A673 (cell line): Measurements from ENCODE around the gene NUDT13. TPM values are rescaled to one million over a fixed set of nuclear protein-coding genes. Genes with fewer than 3 reads are reported as not detected.

ENCODE experiments used
- BruUV-seq: library from RNA; stranded (reverse); fragments of 400-500 nt; replicated peaks from 2 replicates; lab custom pipeline; 2021; lab: Mats Ljungman, UMichigan
- CTCF ChIA-PET: fragments of 300-600 bp; sonication (Branson Sonifier 250); formaldehyde crosslinking; loops from one replicate; lab custom pipeline; 2022; ENCODE audit warnings: antibody characterized with exemption; lab: Charles Lee
- POLR2A ChIA-PET: fragments of 300-600 bp; sonication (Branson Sonifier 250); formaldehyde crosslinking; loops from one replicate; lab custom pipeline; 2022; ENCODE audit warnings: antibody characterized with exemption; ENCODE audit not compliant: low non-redundant PET; lab: Charles Lee
- DNase-seq: peaks from one replicate; pipeline ENCODE4 v3.0.0-alpha.2; 2015; ENCODE audit warnings: low spot score
- H3K27ac ChIP-seq: fragments of 200-600 bp; sonication (generic); 2 replicates; pipeline ENCODE4 v1.5.1; 2016; ENCODE audit warnings: mixed run types, low read depth, mild to moderate bottlenecking, mixed read lengths, antibody characterized with exemption, low read length; ENCODE audit not compliant: poor library complexity, severe bottlenecking
- H3K27me3 ChIP-seq: fragments of 200-600 bp; sonication (generic); replicated peaks from 2 replicates; pipeline ENCODE4 v1.6.1; 2017; ENCODE audit warnings: mixed run types, low read depth, mild to moderate bottlenecking, mixed read lengths, antibody characterized with exemption, low read length; ENCODE audit not compliant: insufficient read depth, poor library complexity
- H3K36me3 ChIP-seq: fragments of 200-600 bp; sonication (generic); 2 replicates; pipeline ENCODE4 v1.6.1; 2016; ENCODE audit warnings: mixed run types, mild to moderate bottlenecking, mixed read lengths, antibody characterized with exemption, low read length; ENCODE audit not compliant: insufficient read depth, poor library complexity, severe bottlenecking
- H3K4me1 ChIP-seq: fragments of 200-600 bp; sonication (generic); 2 replicates; pipeline ENCODE4 v1.6.1; 2017; ENCODE audit warnings: mixed run types, mild to moderate bottlenecking, mixed read lengths, antibody characterized with exemption, low read length; ENCODE audit not compliant: insufficient read depth, poor library complexity, severe bottlenecking
- H3K4me3 ChIP-seq: fragments of 200-600 bp; sonication (generic); 2 replicates; pipeline ENCODE4 v1.5.1; 2016; ENCODE audit warnings: low read depth, mixed run types, mild to moderate bottlenecking, mixed read lengths, low read length; ENCODE audit not compliant: poor library complexity, severe bottlenecking
- H3K9me3 ChIP-seq: fragments of 200-600 bp; sonication (generic); 2 replicates; pipeline ENCODE4 v1.6.1; 2016; ENCODE audit warnings: mixed run types, low read depth, mild to moderate bottlenecking, mixed read lengths, antibody characterized with exemption, low read length; ENCODE audit not compliant: poor library complexity, severe bottlenecking
- CTCF ChIP-seq: fragments of 300-800, 200-600 bp; sonication (generic); conservative IDR thresholded peaks from 2 replicates; pipeline ENCODE4 v1.5.1; 2017; ENCODE audit warnings: low read depth, mild to moderate bottlenecking, antibody characterized with exemption, low read length, moderate library complexity, mixed read lengths
- EZH2 ChIP-seq: fragments of 200-600 bp; sonication (generic); IDR thresholded peaks from 2 replicates; pipeline ENCODE4 v1.6.1; 2017; ENCODE audit warnings: borderline replicate concordance, low read depth, mild to moderate bottlenecking, mixed read lengths, antibody characterized with exemption, low read length; ENCODE audit not compliant: poor library complexity, severe bottlenecking
- intact Hi-C: fragments of 100-400 bp; cut with micrococcal nuclease; formaldehyde crosslinking; loops from one replicate; pipeline ENCODE4 v1.10.0; 2022; ENCODE audit not compliant: unreplicated experiment
- total RNA-seq: library from RNA; stranded (reverse); gene quantifications from 2 replicates; pipeline ENCODE4 v1.2.3, GENCODE V29; 2021

Gene NUDT13
- total RNA-seq, 1 experiment from 2014 or later, result 2.0 TPM

- BruUV-seq, result no TSS peak
- ChIA-PET CTCF (no interaction called here), POLR2A (interaction anchor here (0.5 kb wide), 1 partner anchor 114 kb away, joined by 15 read pairs; no protein-coding TSS in a partner anchor)
- Histone ChIP-seq H3K4me1 (peaks cover 9% of the 10 kb centered on the region), H3K9me3 (no peaks in the 10 kb centered on the region), H3K27me3 (no peaks in the 10 kb centered on the region), H3K27ac (no peak overlapping the region), H3K36me3 (peaks cover 62% of the 10 kb centered on the region), H3K4me3 (no peak overlapping the region)
- TF ChIP-seq CTCF, result no peak
- TF ChIP-seq EZH2, result no peak
- peak; percentile 64 for DNase-seq
- intact Hi-C loops, result no loop called here
These were observed 21.0 kb downstream of the NUDT13 start for GRCh38 chr10:73131301-73131700.

GRCh38 chr10:73131913-73132686 lies 21.8 kb downstream of the NUDT13 start:
- H3K9me3 ChIP-seq, result no peaks in the 10 kb centered on the region
- POLR2A ChIA-PET, result no interaction called here
- intact Hi-C loops, result no loop called here
- H3K27ac ChIP-seq, result no peak overlapping the region
- TF ChIP-seq CTCF, result no peak
- TF ChIP-seq EZH2, result no peak
- peaks cover 9% of the 10 kb centered on the region for H3K4me1 ChIP-seq
- no peak overlapping the region for H3K4me3 ChIP-seq
- no peaks in the 10 kb centered on the region for H3K27me3 ChIP-seq
- no TSS peak for BruUV-seq
- peaks cover 66% of the 10 kb centered on the region for H3K36me3 ChIP-seq
- CTCF ChIA-PET, result no interaction called here
- no peak for DNase-seq

- Histone ChIP-seq H3K36me3 (peaks cover 69% of the 10 kb centered on the region), H3K27me3 (no peaks in the 10 kb centered on the region), H3K4me1 (peaks cover 9% of the 10 kb centered on the region), H3K9me3 (no peaks in the 10 kb centered on the region), H3K4me3 (no peak overlapping the region), H3K27ac (no peak overlapping the region)
- intact Hi-C loops, result no loop called here
- POLR2A ChIA-PET, result no interaction called here
- CTCF ChIA-PET, result no interaction called here
- no TSS peak for BruUV-seq
- no peak for DNase-seq
- TF ChIP-seq CTCF, result no peak
- TF ChIP-seq EZH2, result no peak
These were observed 24.5 kb downstream of the NUDT13 start for GRCh38 chr10:73134727-73135126.
